ENCODE results near the gene TENT4A.

The TENT4A gene

GRCh38 chr5:6731465-6732237, 18.4 kb downstream of the TENT4A start:
- no peak for DNase-seq (ENCODE audit: low read depth in 3 of 3)

- no peak for DNase-seq (ENCODE audit: low read depth in 3 of 3)
Observed at GRCh38 chr5:6732634-6733410, 19.6 kb downstream of the TENT4A start.

GRCh38 chr5:6733411-6734242, 20.4 kb downstream of the TENT4A start:
- no peak for DNase-seq (ENCODE audit: low read depth in 3 of 3)

GRCh38 chr5:6734243-6734700, 21.0 kb downstream of the TENT4A start:
- no peak for DNase-seq (ENCODE audit: low read depth in 3 of 3)

DNA sequence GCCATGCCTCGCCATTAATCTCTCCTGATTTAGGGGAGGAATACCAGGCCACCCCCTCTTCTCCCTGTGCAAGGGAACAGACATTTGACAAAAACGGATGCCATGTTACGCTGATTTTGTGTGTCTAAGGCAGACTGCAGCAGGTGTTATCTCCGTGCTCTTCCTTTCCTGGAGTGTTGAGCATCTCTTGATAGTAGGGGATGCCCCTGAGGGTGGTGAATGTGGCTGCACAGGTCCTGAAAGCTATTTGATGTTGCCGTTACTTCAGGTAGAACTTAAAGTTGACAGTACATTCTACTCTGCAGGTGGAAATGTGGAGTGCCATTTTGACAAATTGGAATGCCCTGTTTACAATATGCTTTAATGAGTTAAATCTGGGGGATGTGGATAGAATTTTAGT, 21.5 kb downstream of the TENT4A start:
- DNase-seq (ENCODE audit: low read depth in 3 of 3), result no peak

- DNase-seq (ENCODE audit: low read depth in 3 of 3), result no peak
Observed at GRCh38 chr5:6736106-6736505, 22.9 kb downstream of the TENT4A start.

GRCh38 chr5:6736524-6737042, 23.4 kb downstream of the TENT4A start:
- no peak for DNase-seq (ENCODE audit: low read depth in 3 of 3)

DNA sequence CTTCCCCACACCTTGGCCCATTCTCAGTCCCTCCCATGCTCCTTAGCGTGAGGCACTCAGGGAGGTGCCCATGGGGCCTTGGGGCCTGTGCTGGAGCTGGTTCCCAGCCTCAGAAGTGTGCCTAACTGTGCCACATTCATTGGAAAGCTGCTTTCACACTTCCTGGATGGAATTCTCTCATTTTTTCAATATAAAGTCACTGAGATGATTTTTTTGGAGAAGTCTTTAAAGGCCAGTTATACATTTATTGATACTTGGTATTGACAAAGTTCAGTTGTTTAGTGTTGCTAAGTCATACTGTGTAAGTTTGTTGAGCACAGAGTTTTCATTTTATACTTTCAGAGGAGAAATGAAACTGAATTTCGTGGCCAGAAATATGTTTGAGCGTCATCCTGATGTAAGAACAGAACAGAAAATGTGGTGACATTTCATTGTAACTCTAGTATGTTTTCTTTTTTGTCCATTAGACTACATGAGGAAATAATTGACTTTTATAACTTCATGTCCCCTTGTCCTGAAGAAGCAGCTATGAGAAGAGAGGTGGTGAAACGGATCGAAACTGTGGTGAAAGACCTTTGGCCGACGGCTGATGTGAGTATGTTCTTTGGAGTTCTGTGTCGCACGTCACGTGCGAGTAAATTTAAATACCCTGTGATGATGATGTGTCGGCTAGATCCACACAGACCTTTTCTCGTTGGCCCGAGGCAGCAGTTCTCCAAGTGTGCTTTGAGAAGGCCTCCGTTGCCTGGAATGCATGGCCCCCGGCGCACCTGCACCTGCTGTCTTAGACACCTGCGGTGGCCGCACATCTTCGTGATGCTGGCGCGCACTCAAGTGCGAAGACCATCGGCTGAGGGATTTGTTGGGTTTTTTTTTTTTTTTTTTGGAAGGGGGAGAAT, 24.1 kb downstream of the TENT4A start:
- DNase-seq (ENCODE audit: low read depth in 3 of 3), result no peak

GRCh38 chr5:6739603-6740002, 26.4 kb downstream of the TENT4A start:
- DNase-seq (ENCODE audit: low read depth in 3 of 3), result no peak

- no peak for DNase-seq (ENCODE audit: low read depth in 3 of 3)
Observed at GRCh38 chr5:6740586-6741150, 27.4 kb downstream of the TENT4A start.

GRCh38 chr5:6742081-6742758, 29.0 kb downstream of the TENT4A start:
- DNase-seq (ENCODE audit: low read depth in 3 of 3), result no peak

- no peak for DNase-seq (ENCODE audit: low read depth in 3 of 3)
Observed at GRCh38 chr5:6743161-6743560, 29.9 kb downstream of the TENT4A start.

GRCh38 chr5:6744841-6745705, 31.8 kb downstream of the TENT4A start:
- DNase-seq (ENCODE audit: low read depth in 3 of 3), result no peak

- DNase-seq (ENCODE audit: low read depth in 3 of 3), result no peak
Observed at GRCh38 chr5:6745706-6746222, 32.5 kb downstream of the TENT4A start.

- no peak for DNase-seq (ENCODE audit: low read depth in 3 of 3)
Observed at GRCh38 chr5:6746244-6746643, 33.0 kb downstream of the TENT4A start.

DNA sequence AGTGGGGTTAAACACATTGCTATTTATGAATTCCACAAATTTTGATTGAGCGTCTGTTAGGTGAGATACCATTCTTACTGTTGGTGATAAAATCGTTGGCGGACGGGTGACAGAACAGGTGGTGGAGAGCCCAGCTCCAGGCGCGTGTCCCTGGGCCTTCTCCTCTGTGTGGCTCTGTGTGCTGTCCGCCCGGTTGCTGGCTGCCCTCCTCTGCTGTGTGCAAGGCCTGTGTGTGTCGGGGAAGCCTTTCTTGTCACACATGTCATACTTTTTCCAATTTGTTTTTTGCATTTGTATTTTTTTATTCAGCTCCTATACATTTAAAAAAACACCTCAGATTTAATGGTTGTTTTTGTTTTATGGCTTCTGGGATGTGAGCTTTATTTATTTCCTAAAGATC, 33.9 kb downstream of the TENT4A start:
- DNase-seq (ENCODE audit: low read depth in 3 of 3), result no peak

GRCh38 chr5:6748142-6748541, 34.9 kb downstream of the TENT4A start:
- DNase-seq (ENCODE audit: low read depth in 3 of 3), result no peak

DNA sequence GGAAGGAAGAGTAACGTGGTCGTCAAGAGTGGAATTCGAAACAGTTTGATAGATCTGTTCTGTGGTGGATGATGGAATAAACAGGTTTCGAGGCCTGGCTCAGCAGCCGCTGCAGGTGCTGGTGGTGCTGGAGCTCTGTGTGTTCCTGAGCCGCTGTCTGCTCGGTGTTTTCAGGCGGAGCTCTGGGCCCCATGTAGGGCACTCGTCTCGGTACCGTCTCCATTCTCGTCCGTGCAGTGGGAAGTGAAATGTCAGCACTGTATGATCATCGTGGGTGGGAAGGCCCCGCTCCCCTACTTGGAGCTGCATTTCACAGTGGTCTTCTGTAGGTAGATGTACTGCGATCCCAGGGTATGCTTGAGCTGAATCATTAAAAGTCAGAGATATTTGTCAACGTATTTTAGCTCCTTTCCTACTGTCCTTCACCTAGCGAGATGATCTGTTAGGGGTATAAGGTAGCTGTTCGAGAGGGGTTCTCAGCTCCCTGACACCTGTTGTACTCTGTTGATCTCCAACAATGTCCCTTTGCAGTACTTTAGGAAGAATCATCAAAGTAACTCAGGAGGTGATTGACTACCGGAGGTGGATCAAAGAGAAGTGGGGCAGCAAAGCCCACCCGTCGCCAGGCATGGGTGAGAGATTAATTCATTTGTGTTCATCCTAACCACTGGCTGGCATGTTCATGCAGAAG, 35.9 kb downstream of the TENT4A start:
- DNase-seq (ENCODE audit: low read depth in 3 of 3), result no peak

Data from stimulated activated CD4-positive, alpha-beta T cell treated with anti-CD3 and anti-CD28 coated beads, TNF-alpha, amount 100 ng/mL, for 4 hours (primary cell).